Measurements from ENCODE around the gene EYS. TPM values are rescaled to one million over a fixed set of nuclear protein-coding genes. Genes with fewer than 3 reads are reported as not detected.

The EYS gene
- total and polyA plus RNA-seq, 2 of the 8 experiments (the other 6 are each of a cell fraction or from before 2014, with no cell fraction given), result 0.05 to 0.13 TPM

GRCh38 chr6:65448866-65449265 lies 258.2 kb downstream of the EYS start:
- ChIA-PET CTCF (ENCODE audit: partially characterized antibody) (no interaction called here), POLR2A (ENCODE audit: partially characterized antibody) (no interaction called here)
- Histone ChIP-seq H3K56ac (replicated peaks; ENCODE audit: insufficient read length, low read depth, low read length) (no peak overlapping the region), H2BK12ac (ENCODE audit: low read depth, low read length) (no peak overlapping the region), H3K79me1 (ENCODE audit: low read depth, low read length) (no peaks in the 10 kb centered on the region), H3K27ac (ENCODE audit: low read depth, low read length) (no peak overlapping the region), H3K4me1 (replicated peaks in 1 of 4; ENCODE audit: control insufficient read depth in 3 of 4, insufficient read depth in 4 of 4, low read length in 3 of 4) (peaks cover 0 to 11% (median 0%) of the 10 kb centered on the region in 4 experiments; a peak in 1 of 7 replicates), H2BK120ac (replicated peaks; ENCODE audit: low read depth, low read length) (no peak overlapping the region), H3K4me3 (ENCODE audit: extremely low read depth in 1 of 4, insufficient read depth in 2 of 4, low read depth in 3 of 4, low read length in 4 of 4) (no peak overlapping the region), H4K91ac (replicated peaks; ENCODE audit: insufficient read length, low read length) (no peak overlapping the region), H2BK5ac (ENCODE audit: low read depth, low read length) (no peak overlapping the region), H4K5ac (ENCODE audit: insufficient read length, low read depth, low read length) (no peak overlapping the region), H3K23ac (ENCODE audit: insufficient read length) (no peak overlapping the region), H3K36me3 (ENCODE audit: control insufficient read depth in 2 of 4, insufficient read depth in 4 of 4, low read length in 3 of 4) (no peaks in the 10 kb centered on the region), H3K9me3 (ENCODE audit: insufficient read depth in 2 of 2, low read depth in 1 of 2, low read length in 1 of 2) (no peaks in the 10 kb centered on the region), H4K8ac (ENCODE audit: extremely low read depth, insufficient read depth, low read length) (no peak overlapping the region), H3K9ac (replicated peaks in 1 of 4; ENCODE audit: extremely low read depth in 1 of 4, low read depth in 3 of 4, low read length in 3 of 4) (no peak overlapping the region), H3K27me3 (replicated peaks in 1 of 4; ENCODE audit: control insufficient read depth in 3 of 4, extremely low read depth in 1 of 4, insufficient read depth in 3 of 4, low read length in 3 of 4) (no peaks in the 10 kb centered on the region), H2AK5ac (ENCODE audit: low read depth, low read length) (no peak overlapping the region), H3K23me2 (ENCODE audit: low read depth, low read length) (no peaks in the 10 kb centered on the region), H3K4ac (replicated peaks; ENCODE audit: insufficient read length, low read depth, low read length) (no peak overlapping the region), H4K20me1 (replicated peaks in 1 of 2; ENCODE audit: control insufficient read depth in 1 of 2, insufficient read depth in 2 of 2, low read length in 2 of 2) (no peaks in the 10 kb centered on the region), H3K4me2 (ENCODE audit: insufficient read depth in 1 of 2, low read depth in 2 of 2, low read length in 2 of 2) (no peak overlapping the region), H3K14ac (ENCODE audit: insufficient read length) (no peak overlapping the region), H2BK20ac (ENCODE audit: low read length) (no peak overlapping the region), H3K18ac (ENCODE audit: extremely low read depth, low read length) (no peak overlapping the region), H2BK15ac (ENCODE audit: low read length) (no peak overlapping the region), H2AFZ (ENCODE audit: low read length) (no peak overlapping the region), H3K79me2 (ENCODE audit: control insufficient read depth in 1 of 2, insufficient read depth in 2 of 2, low read length in 2 of 2) (no peaks in the 10 kb centered on the region)
- FAIRE-seq, result no peak
- 70% methylated on average over 1 of the region's 1 CpG; no CpG with 5 or more reads in 1 of the 2 experiments for WGBS, 2 experiments (ENCODE audit: extremely low coverage in 1 of 2, insufficient coverage in 1 of 2, insufficient read length in 1 of 2, insufficient replicate concordance in 2 of 2, low coverage in 1 of 2, low lambda C conversion rate in 2 of 2, missing lambda C conversion rate in 1 of 2)
- no peak for TF ChIP-seq YY1 (IDR thresholded peaks at IDR 0.05; ENCODE audit: low read depth, low read length)
- no peak for TF ChIP-seq EGR1 (IDR thresholded peaks at IDR 0.05; ENCODE audit: borderline replicate concordance, low read depth, low read length)
- no peak for DNase-seq (ENCODE audit: low read depth in 1 of 2, low spot score in 2 of 2)

All from H1 (cell line).